ENCODE data around the gene CLEC18C. TPM values are rescaled to one million over a fixed set of nuclear protein-coding genes. Genes with fewer than 3 reads are reported as not detected.
A peak's percentile ranks its signal among the peaks of the same experiment; 100 is the strongest.

CLEC18C gene
- polyA plus RNA-seq, 3 donors, result 0.65 TPM; not detected in 2

DNA sequence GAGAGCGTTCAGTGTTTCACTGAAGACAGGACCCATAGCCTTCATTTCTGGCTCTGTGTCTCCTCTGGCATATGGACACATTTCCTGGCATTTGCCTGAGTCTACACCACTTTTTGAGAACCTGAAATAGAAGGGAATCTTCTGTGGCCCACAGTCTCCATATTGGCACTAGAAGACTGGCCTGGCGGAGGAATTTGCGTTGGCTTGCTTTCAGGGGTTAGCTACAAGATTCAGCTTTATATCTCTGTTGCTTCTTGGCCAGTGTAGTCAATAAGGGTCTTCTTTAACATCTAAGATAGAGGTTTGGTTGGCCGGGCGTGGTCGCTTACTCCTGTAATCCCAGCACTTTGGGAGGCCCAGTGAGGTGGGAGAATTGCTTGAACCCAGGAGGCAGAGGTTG, 12.8 kb upstream of the CLEC18C start:
- intact Hi-C loops (cut with micrococcal nuclease), result loop anchor here in 1 of 2 donors (10.0 kb wide), 1 partner anchor 494 kb away; no protein-coding TSS in a partner anchor
- peaks cover 0 to 21% of the 10 kb centered on the region in 2 donors for H3K36me3 Mint-ChIP-seq
- no peak for DNase-seq

DNA sequence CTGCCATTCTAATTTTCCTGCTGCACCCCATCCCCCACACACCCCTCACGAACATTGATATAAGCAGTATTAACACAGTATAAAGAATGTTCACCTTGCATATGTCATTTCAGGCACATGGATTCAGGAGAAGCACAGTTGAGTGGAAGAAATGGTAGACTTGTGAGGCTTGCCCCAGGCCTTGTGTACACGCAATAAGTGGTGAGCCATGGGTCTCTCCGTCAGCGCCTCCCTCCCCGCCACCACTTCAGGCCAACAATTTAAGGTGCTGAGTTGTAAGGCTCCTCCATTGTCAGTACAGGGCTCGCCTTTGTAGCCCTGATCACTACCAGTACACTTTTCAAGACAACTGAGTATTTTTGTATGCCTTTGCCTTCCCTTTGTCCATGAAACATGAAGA, 12.2 kb upstream of the CLEC18C start:
- intact Hi-C loops (cut with micrococcal nuclease), result loop anchor here in 1 of 2 donors (10.0 kb wide), 1 partner anchor 493 kb away; no protein-coding TSS in a partner anchor
- no peak for DNase-seq
- peaks cover 0 to 21% of the 10 kb centered on the region in 2 donors for H3K36me3 Mint-ChIP-seq
- Histone ChIP-seq H3K27me3 (ENCODE audit: control insufficient read depth in 2 of 2, insufficient read depth in 2 of 2, low read length in 2 of 2) (no peaks in the 10 kb centered on the region), H2AFZ (ENCODE audit: insufficient read depth, low read depth, low read length, poor library complexity, severe bottlenecking) (no peak overlapping the region), H3K4me3 (replicated peaks in 1 of 3; ENCODE audit: low read depth in 2 of 3, low read length in 3 of 3) (no peak overlapping the region), H3K4me2 (replicated peaks; ENCODE audit: extremely low read depth, low read length, poor library complexity, severe bottlenecking) (no peak overlapping the region), H4K20me1 (ENCODE audit: insufficient read depth, low read length) (no peaks in the 10 kb centered on the region), H3K27ac (ENCODE audit: low read depth in 1 of 2, low read length in 2 of 2) (no peak overlapping the region), H3K4me1 (ENCODE audit: control insufficient read depth in 1 of 2, insufficient read depth in 2 of 2, low read length in 2 of 2) (no peaks in the 10 kb centered on the region), H3K79me2 (ENCODE audit: insufficient read depth, low read length) (no peaks in the 10 kb centered on the region), H3K9me3 (replicated peaks in 1 of 2; ENCODE audit: control insufficient read depth in 1 of 2, insufficient read depth in 1 of 2, low read length in 2 of 2) (no peaks in the 10 kb centered on the region), H3K36me3 (replicated peaks in 1 of 2; ENCODE audit: control insufficient read depth in 1 of 2, insufficient read depth in 2 of 2, low read length in 2 of 2) (peaks cover 65% of the 10 kb centered on the region in 2 donors), H3K9ac (ENCODE audit: insufficient read depth, low read length, poor library complexity, severe bottlenecking) (no peak overlapping the region)
- H3K9me3 Mint-ChIP-seq, result peaks cover 0 to 2% (median 0%) of the 10 kb centered on the region in 7 donors
- no peak overlapping the region for H3K4me3 Mint-ChIP-seq
- H3K4me1 Mint-ChIP-seq, result peaks cover 4% of the 10 kb centered on the region
- peak overlapping the region in 1 of 7 donors; percentile 32 for H3K27ac Mint-ChIP-seq
- H3K27me3 Mint-ChIP-seq (ENCODE audit: low read depth in 3 of 3), result peaks cover 3 to 4% (median 4%) of the 10 kb centered on the region in 3 donors
- TF ChIP-seq, protein P1, sequence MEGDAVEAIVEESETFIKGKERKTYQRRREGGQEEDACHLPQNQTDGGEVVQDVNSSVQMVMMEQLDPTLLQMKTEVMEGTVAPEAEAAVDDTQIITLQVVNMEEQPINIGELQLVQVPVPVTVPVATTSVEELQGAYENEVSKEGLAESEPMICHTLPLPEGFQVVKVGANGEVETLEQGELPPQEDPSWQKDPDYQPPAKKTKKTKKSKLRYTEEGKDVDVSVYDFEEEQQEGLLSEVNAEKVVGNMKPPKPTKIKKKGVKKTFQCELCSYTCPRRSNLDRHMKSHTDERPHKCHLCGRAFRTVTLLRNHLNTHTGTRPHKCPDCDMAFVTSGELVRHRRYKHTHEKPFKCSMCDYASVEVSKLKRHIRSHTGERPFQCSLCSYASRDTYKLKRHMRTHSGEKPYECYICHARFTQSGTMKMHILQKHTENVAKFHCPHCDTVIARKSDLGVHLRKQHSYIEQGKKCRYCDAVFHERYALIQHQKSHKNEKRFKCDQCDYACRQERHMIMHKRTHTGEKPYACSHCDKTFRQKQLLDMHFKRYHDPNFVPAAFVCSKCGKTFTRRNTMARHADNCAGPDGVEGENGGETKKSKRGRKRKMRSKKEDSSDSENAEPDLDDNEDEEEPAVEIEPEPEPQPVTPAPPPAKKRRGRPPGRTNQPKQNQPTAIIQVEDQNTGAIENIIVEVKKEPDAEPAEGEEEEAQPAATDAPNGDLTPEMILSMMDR (IDR thresholded peaks at IDR 0.05), result no peak
- WGBS (ENCODE audit: insufficient coverage), result 98% methylated on average over 4 of the region's 6 CpGs

More for the DNA sequence above, 12.8 kb upstream of the CLEC18C start:
- H3K4me2 ChIP-seq (replicated peaks; ENCODE audit: extremely low read depth, low read length, poor library complexity, severe bottlenecking), result no peak overlapping the region
- no peak overlapping the region for H3K9ac ChIP-seq (ENCODE audit: insufficient read depth, low read length, poor library complexity, severe bottlenecking)
- H2AFZ ChIP-seq (ENCODE audit: insufficient read depth, low read depth, low read length, poor library complexity, severe bottlenecking), result no peak overlapping the region
- H3K27ac Mint-ChIP-seq, result no peak overlapping the region
- H3K27me3 ChIP-seq (ENCODE audit: control insufficient read depth in 2 of 2, insufficient read depth in 2 of 2, low read length in 2 of 2), result no peaks in the 10 kb centered on the region
- H3K79me2 ChIP-seq (ENCODE audit: insufficient read depth, low read length), result no peaks in the 10 kb centered on the region
- H3K4me3 ChIP-seq (replicated peaks in 1 of 3; ENCODE audit: low read depth in 2 of 3, low read length in 3 of 3), result no peak overlapping the region
- peaks cover 4% of the 10 kb centered on the region for H3K4me1 Mint-ChIP-seq
- TF ChIP-seq, protein P1 (IDR thresholded peaks at IDR 0.05), result no peak
- H3K9me3 Mint-ChIP-seq, result peaks cover 0 to 2% (median 0%) of the 10 kb centered on the region in 7 donors
- no peak overlapping the region for H3K27ac ChIP-seq (ENCODE audit: low read depth in 1 of 2, low read length in 2 of 2)
- H4K20me1 ChIP-seq (ENCODE audit: insufficient read depth, low read length), result no peaks in the 10 kb centered on the region
- WGBS (ENCODE audit: insufficient coverage), result 100% methylated on average over 6 of the region's 6 CpGs
- peaks cover 3 to 4% (median 4%) of the 10 kb centered on the region in 3 donors for H3K27me3 Mint-ChIP-seq (ENCODE audit: low read depth in 3 of 3)
- H3K36me3 ChIP-seq (replicated peaks in 1 of 2; ENCODE audit: control insufficient read depth in 1 of 2, insufficient read depth in 2 of 2, low read length in 2 of 2), result peaks cover 70% of the 10 kb centered on the region in 2 donors
- no peaks in the 10 kb centered on the region for H3K4me1 ChIP-seq (ENCODE audit: control insufficient read depth in 1 of 2, insufficient read depth in 2 of 2, low read length in 2 of 2)
- H3K4me3 Mint-ChIP-seq, result no peak overlapping the region
- H3K9me3 ChIP-seq (replicated peaks in 1 of 2; ENCODE audit: control insufficient read depth in 1 of 2, insufficient read depth in 1 of 2, low read length in 2 of 2), result no peaks in the 10 kb centered on the region
